ENCODE data around the gene STON2.

Gene STON2

GRCh38 chr14:81332725-81333124, 67.4 kb downstream of the STON2 start:
- DNase-seq (ENCODE audit: low spot score), result no peak

- DNase-seq (ENCODE audit: low spot score), result no peak
Measured at GRCh38 chr14:81331229-81332021, 68.7 kb downstream of the STON2 start.

GRCh38 chr14:81330619-81331122, 69.5 kb downstream of the STON2 start:
- DNase-seq (ENCODE audit: low spot score), result no peak

- no peak for DNase-seq (ENCODE audit: low spot score)
Measured at GRCh38 chr14:81329640-81330381, 70.3 kb downstream of the STON2 start.

- no peak for DNase-seq (ENCODE audit: low spot score)
Measured at GRCh38 chr14:81326451-81326850, 73.7 kb downstream of the STON2 start.

- DNase-seq (ENCODE audit: low spot score), result no peak
Measured at GRCh38 chr14:81324011-81324410, 76.1 kb downstream of the STON2 start.

- no peak for DNase-seq (ENCODE audit: low spot score)
Measured at GRCh38 chr14:81323093-81323492, 77.0 kb downstream of the STON2 start.

- no peak for DNase-seq (ENCODE audit: low spot score)
Measured at GRCh38 chr14:81319946-81320345, 80.2 kb downstream of the STON2 start.

- DNase-seq (ENCODE audit: low spot score), result no peak
Measured at GRCh38 chr14:81319314-81319713, 80.8 kb downstream of the STON2 start.

- DNase-seq (ENCODE audit: low spot score), result no peak
Measured at GRCh38 chr14:81315341-81315740, 84.8 kb downstream of the STON2 start.

GRCh38 chr14:81314443-81315175, 85.5 kb downstream of the STON2 start:
- DNase-seq (ENCODE audit: low spot score), result no peak

- DNase-seq (ENCODE audit: low spot score), result no peak
Measured at GRCh38 chr14:81313775-81314429, 86.2 kb downstream of the STON2 start.

GRCh38 chr14:81313200-81313599, 86.9 kb downstream of the STON2 start:
- no peak for DNase-seq (ENCODE audit: low spot score)

- no peak for DNase-seq (ENCODE audit: low spot score)
Measured at GRCh38 chr14:81312289-81312876, 87.7 kb downstream of the STON2 start.

GRCh38 chr14:81311778-81312177, 88.3 kb downstream of the STON2 start:
- DNase-seq (ENCODE audit: low spot score), result no peak

- no peak for DNase-seq (ENCODE audit: low spot score)
Measured at GRCh38 chr14:81311141-81311540, 89.0 kb downstream of the STON2 start.

- no peak for DNase-seq (ENCODE audit: low spot score)
Measured at GRCh38 chr14:81310606-81311005, 89.5 kb downstream of the STON2 start.

GRCh38 chr14:81309511-81309910, 90.6 kb downstream of the STON2 start:
- no peak for DNase-seq (ENCODE audit: low spot score)

- DNase-seq (ENCODE audit: low spot score), result no peak
Measured at GRCh38 chr14:81305743-81306142, 94.4 kb downstream of the STON2 start.

GRCh38 chr14:81305065-81305464, 95.1 kb downstream of the STON2 start:
- no peak for DNase-seq (ENCODE audit: low spot score)

GRCh38 chr14:81303258-81303935, 96.7 kb downstream of the STON2 start:
- no peak for DNase-seq (ENCODE audit: low spot score)

Data from CD4-positive, alpha-beta T cell treated with Interleukin-2 at 100 ng/mL for 4 hours (primary cell).